Activated CD4-positive, alpha-beta T cell treated with anti-CD3 and anti-CD28 coated beads, Interleukin-2, amount 50 U/mL, for 48 hours (primary cell): Measurements from ENCODE around the gene DUXA.
"Not testable (repeated sequence)": the region's sequence is repeated elsewhere in the genome, so short reads cannot be mapped to it uniquely, and the experiment has no call there.

Source experiments
- DNase-seq, 2 experiments: peaks; one replicate each; pipeline ENCODE4 v3.0.0-alpha.2; 2020

DUXA gene

GRCh38 chr19:57167385-57167784 lies at the start of gene DUXA:
Gene DUXA, minus strand, starts transcription at chr19:57167485. Its CDS starts 42 bp downstream, at chr19:57167443.
- no peak for DNase-seq

DNA sequence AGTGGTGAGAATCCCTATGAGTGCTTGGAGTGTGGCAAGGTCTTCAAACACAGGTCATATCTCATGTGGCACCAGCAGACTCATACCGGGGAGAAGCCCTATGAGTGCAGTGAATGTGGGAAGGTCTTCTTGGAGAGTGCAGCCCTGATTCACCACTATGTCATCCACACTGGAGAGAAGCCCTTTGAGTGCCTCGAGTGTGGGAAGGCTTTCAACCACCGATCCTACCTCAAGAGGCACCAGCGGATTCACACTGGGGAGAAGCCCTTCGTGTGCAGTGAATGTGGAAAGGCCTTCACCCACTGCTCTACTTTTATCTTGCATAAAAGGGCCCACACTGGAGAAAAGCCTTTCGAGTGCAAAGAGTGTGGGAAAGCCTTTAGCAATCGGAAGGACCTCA lies 44.8 kb upstream of the DUXA start:
- no peak for DNase-seq

GRCh38 chr19:57210381-57210780 lies 43.1 kb upstream of the DUXA start:
- DNase-seq = no peak

DNA sequence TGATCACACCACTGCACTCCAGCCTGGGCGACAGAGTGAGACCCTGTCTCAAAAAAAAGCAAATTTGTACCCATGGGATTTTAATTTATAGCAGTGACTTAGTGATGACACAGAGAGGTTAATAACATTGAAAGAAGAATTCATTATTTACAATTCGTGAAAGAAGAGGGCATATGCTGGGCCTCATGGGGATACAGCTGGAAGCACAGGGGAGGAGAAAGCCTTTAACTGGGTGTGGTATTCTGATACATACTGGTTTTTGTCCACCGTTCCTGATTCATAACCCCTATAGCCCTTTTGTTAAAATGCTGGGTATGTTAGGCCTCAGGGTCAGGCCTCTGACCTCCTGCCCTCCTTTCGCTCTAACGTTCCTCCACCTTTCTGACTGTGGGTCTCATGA lies 34.9 kb upstream of the DUXA start:
- no peak for DNase-seq

- DNase-seq = not testable (repeated sequence)
These were observed 30.6 kb upstream of the DUXA start for GRCh38 chr19:57197874-57198273.

DNA sequence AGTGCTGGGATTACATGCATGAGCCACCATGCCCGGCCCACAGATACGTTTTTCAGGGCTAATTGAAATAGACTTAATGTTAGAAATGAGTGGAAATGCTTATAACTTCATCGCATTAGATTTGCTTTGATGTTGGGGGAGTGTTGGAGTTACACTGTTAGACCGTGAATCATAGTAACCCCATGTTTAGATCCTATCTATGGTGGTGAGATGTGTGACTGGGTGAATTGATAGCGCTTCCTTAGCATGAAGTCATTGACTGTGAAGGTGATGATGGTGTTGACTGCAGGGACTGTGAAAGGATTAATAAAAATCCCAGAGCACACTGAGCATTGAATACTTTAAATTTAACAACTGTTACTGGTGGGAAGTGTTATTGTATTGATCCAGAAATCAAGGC lies 25.7 kb upstream of the DUXA start:
- DNase-seq = no peak

DNA sequence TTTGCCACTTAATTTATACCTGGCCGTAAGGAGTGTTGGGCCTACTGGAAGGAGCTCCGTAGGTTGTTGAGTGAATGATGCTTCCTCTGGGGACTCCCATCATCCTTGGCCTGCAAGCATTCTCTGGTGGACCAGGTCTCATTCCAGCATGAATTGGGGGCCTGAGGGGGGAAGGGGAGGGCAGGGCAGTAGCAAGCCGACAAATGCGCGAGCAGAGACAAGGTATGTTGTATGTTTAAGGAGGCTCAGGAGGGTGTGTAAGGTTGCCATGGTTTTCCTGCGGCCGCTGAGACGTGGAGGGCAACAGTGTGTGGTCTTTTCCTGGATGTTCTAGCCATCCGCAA lies 24.8 kb upstream of the DUXA start:
- no peak for DNase-seq

- DNase-seq = peak; percentile 91 to 93
These were observed 24.1 kb upstream of the DUXA start, which contains the start of gene ZNF264 for GRCh38 chr19:57191141-57192076. Gene ZNF264, plus strand, starts transcription at chr19:57191500. Its CDS starts 414 bp downstream, at chr19:57191914.

DNA sequence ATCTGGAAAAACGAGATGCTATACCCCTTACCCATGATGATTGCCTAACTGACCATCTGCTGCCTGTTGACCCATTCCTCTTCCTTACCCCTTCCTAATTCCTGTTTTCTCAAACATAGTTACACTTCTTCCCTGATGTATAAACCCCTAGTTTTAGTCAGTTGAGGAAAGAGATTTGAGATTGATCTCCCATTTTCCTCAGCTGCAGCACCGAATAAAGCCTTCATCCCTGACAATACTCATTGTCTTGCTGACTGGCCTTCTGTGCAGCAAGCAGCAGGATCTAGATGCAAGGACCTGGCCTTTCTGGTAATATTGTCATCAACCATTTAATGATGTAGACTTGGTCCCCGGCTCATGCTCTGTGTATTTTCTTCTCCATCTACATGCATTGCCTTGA lies 23.0 kb upstream of the DUXA start:
- no peak for DNase-seq

DNA sequence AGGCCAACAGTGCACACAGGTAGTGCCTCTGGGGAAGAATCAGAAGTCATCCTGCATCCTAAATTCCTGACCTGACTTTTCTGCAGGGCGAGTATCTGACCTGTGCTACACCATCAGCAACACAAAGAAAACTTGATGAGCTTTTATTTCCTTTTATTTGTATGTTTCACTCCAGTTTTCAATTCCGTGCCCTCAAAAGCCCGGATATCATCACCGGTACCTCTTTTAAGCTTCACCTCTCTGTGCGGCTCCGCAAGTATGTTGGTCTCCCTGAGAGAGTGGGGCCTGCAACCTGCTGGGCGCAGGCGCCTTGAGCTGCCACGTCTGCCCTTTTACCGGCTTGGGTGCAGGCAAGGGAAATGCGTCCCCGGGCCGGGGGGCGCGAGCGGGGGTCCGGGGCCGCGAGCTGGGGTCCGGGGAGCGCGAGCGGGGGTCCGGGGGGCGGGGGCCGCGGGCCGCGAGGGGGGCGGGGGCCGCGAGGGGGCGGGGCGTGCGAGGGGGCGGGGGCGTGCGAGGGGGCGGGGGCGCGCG lies 4.3 kb upstream of the DUXA start:
- peak in 1 of 2 experiments; percentile 4 for DNase-seq

DNA sequence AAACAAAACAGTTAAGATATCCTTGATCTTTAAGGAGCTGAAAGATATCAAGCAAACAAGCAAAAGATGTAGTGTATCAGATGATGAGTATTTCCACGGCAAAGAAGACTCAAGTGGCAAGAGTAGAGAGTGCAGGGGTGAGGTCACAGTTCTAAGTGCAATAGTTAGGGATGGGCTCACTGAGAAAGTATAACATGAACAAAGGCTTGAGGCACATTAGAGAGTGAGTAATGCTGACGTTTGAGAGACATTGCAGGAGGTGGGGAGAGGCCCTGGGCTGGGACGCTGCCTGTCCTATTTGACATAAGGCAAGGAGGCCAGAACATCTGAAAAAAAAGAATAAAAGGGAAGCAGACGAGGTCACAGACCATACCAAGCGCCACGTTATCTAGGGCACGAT lies 1.4 kb downstream of the DUXA start:
- DNase-seq = no peak

DNA sequence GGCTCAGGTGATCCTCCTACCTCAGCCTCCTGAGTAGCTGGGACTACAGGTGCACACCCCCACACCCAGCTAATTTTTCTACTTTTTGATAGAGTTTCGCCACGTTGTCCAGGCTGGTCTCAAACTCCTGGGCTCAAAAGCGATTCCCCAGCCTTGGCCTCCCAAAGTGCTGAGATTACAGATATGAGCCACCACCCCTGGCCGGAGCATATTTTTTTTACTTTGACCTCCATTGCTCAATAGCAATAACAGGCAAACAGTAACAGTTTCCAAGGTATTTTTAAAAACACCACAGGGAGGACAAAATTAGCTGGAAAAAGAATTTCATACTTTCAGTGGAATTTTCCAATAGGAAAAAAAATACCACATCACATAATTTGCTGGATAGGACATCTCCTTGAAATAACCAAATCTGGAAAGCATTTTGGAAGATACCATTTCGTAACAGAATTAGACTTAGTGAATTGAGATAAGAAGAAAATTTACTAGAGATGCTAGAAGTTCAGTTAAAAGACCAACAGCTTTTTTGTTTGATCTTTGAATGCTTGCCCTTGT lies 5.2 kb downstream of the DUXA start:
- no peak for DNase-seq

GRCh38 chr19:57152921-57153320 lies 14.4 kb downstream of the DUXA start:
- DNase-seq = no peak

GRCh38 chr19:57141699-57142098 lies 25.6 kb downstream of the DUXA start:
- DNase-seq = no peak

DNA sequence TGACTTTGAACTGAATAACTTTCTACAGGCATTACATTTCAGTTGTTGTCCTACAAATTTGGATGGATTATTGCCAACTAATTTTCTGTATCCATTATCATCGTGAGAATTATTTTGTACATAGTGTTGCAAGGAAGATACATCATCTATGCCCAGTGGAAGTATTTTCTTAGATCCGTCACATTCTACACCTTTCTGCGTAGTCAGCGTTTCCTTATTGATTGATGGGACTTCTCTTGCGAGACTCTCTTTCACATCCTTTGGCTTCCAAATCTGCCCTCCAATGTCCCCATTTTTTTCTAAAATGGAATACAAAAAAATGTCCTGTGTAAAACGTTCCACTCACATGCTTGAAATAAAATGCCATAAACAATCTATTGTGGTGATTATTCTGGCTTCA lies 31.5 kb downstream of the DUXA start:
- DNase-seq = no peak

DNA sequence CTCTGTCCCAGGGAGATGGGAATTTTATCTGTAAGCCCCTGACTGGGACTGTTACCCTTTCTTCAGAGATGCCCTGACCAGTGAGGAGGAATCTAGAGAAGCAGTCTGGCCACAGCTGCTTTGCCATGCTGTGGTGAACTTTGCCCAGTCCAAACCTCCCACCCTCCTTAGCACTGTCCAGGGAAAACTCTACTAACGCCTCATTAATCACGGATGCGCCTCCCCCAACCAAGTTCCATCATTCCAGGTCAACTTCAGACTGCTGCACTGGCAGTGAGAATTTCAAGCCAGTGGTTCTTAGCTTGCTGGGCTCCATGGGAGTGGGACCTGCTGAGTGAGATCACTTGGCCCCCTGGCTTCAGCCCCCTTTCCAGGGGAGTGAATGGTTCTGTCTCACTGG lies 39.9 kb downstream of the DUXA start:
- not testable (repeated sequence) for DNase-seq

DNA sequence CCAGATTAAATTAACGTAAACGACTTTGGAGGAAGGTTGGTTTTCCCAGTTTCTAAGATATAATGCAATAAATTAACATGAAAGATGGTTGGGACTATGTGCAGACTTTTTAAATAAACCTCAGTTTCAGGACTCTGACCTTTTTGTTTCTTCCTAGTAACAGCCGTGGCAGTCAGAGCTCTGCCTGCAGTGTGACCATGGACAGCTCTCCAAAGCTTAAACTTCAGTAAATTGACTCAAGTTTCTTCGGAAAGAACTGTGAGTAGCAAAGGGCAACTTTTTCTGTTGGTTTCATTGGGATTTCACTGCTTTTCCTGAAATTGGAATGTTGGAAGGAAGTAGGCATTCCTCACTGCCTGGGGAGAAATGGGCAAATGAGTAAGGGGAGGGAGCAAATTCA lies 43.4 kb downstream of the DUXA start:
- no peak for DNase-seq

- no peak for DNase-seq
These were observed 48.4 kb downstream of the DUXA start for GRCh38 chr19:57118848-57119247.

DNA sequence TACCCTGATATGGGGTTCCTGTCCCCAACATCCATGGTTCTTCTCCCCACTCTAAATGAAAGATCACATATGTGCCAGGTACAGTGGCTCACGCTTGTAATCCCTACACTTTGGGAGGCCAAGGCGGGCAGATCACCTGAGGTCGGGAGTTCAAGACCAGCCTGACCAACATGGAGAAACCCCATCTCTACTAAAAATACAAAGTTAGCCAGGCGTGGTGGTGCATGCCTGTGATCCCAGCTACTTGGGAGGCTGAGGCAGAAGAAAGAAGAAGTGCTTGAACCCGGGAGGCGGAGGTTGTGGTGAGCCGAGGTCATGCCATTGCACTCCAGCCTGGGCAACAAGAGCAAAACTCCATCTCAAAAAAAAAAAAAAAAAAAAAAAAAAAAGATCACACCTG lies 53.8 kb downstream of the DUXA start:
- not testable (repeated sequence) for DNase-seq

DNA sequence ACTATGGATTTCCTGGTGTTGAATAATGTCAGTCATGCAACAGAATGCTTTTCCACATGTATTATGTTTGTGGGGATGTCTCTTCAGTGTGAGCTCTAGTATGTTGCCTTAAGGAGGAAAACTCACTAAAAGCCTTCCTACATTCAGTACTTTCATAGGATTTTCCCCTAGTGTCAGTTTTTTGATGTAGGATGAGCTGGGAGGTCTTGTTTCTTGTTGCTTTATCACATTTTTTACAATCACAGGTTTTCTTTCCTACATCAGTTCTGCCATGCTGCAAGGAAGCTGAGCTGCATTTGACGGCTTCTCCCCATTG lies 56.0 kb downstream of the DUXA start:
- DNase-seq = no peak

GRCh38 chr19:57110592-57111328 lies 56.5 kb downstream of the DUXA start:
- no peak for DNase-seq

- no peak for DNase-seq
These were observed 60.5 kb downstream of the DUXA start for GRCh38 chr19:57106722-57107235.

DNA sequence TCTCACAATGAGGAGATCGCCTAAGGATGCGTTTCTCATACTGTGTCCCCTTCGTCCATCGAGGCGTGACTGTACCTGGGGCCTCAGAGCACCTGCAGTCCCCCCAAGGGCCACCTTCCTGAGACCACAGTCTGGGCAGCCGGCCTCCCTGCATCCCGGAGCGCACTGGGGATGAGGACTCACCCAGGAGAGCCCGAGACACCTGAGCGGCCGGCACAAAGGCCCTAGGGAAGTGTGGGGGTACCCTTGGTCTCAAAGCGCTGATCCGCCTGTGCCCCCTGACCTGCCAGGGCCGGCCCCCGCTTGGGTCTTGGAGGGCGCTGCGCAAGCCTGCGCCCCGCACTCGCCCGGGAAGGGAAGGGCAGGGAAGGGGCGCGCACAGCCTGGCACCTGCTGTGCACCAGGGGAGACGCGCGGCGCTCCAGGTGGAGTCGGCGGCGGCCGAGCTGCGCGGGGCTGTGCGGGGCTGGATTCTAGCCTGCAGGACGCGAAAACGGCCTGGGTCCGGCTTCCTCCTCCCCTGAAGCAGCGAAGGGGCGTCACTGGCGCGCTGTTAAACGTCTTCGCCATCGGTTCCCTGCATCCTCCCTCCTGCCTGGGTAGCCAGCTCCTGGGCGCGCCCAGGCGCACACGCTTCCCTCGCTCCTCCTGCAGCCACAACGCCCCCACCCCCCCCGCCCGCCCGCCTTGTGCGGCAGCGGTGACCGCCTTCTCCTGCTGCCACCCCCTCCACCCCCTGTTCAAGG lies 61.1 kb downstream of the DUXA start:
- no peak for DNase-seq
